ENCODE results near the gene RPL9.
"Not testable (repeated sequence)": the region's sequence is repeated elsewhere in the genome, so short reads cannot be mapped to it uniquely, and the experiment has no call there.

The RPL9 gene

DNA sequence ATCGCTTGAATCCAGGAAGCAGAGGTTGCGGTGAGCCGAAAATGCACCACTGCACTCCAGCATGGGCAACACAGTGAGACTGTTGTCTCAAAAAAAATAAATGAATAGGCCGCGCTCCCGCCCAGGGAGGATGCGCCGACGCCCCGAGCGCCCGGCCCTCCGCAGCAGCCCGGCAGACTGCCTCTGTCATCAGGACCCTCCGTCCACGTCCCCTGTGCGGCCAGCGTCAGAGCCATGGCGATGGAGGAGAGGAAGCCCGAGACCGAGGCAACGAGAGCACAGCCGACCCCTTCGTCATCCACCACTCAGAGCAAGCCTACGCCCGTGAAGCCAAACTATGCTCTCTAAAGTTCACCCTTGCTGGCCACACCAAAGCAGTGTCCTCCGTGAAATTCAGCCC, 21.5 kb upstream of the RPL9 start:
- H3K36me3 Mint-ChIP-seq (ENCODE audit: low read depth): peaks cover 5% of the 10 kb centered on the region

DNA sequence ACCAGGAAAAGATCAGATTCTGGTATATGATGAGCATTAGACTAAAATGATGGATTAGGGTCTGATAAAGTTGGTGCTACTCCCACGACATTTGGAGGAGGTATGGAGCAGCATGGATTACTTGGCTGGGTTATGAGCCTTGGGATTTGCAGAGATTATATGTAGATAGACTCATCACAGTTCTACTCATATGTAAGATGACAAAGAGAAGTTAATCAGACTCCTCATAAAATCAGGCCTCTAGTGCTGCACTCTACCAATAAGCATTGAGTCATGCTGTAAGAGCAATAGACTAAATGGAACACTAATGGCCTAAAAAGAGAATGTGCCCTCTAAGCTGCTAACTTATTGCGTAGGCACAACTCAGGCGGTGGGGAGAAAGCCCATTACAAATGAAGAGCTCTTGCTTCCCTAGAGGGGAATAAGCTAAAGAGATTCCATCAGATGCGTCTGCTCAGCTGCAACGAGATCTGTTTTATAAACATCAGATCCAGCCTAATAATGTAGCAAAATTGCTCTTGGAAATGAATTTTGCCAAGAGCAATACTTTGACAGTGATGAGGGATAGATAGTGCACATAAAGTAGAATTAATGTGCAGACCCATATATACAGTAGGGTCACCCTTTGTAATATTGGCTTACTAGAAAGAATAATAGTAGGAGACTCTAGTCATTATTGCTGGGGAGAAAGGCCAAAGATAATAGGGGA, 17.6 kb upstream of the RPL9 start:
- Mint-ChIP-seq H3K27me3 (no peaks in the 10 kb centered on the region), H3K36me3 (ENCODE audit: low read depth) (peaks cover 19% of the 10 kb centered on the region), H3K9me3 (no peaks in the 10 kb centered on the region), H3K4me1 (ENCODE audit: low read depth) (no peaks in the 10 kb centered on the region), H3K4me3 (no peak overlapping the region), H3K27ac (no peak overlapping the region)

More for the DNA sequence above, 21.5 kb upstream of the RPL9 start:
- Mint-ChIP-seq H3K27me3 (no peaks in the 10 kb centered on the region), H3K9me3 (no peaks in the 10 kb centered on the region), H3K4me1 (ENCODE audit: low read depth) (no peaks in the 10 kb centered on the region), H3K27ac (no peak overlapping the region), H3K4me3 (no peak overlapping the region)

DNA sequence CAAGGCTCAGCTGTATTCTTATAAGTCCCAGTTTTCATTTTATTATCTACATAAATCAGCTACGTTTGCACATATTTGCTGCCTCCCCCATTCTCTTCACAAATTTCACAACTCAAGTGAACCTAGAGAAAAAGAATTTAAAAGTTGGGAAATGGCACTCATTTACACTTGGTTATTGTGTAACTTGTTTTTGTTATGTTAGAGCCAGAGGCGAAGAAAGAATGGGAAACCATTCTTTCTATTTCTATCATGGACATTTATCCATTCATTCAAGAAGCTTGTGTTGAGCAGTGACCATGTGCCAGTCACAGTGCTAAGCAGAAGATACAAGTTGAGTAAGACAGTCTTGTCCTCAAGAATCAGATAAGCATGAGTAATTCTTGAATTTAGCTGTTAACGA, 13.7 kb upstream of the RPL9 start:
- H3K4me3 Mint-ChIP-seq: no peak overlapping the region
- no peaks in the 10 kb centered on the region for H3K27me3 Mint-ChIP-seq
- peaks cover 9% of the 10 kb centered on the region for H3K4me1 Mint-ChIP-seq (ENCODE audit: low read depth)
- H3K9me3 Mint-ChIP-seq: no peaks in the 10 kb centered on the region
- no peak overlapping the region for H3K27ac Mint-ChIP-seq
- peaks cover 46% of the 10 kb centered on the region for H3K36me3 Mint-ChIP-seq (ENCODE audit: low read depth)

DNA sequence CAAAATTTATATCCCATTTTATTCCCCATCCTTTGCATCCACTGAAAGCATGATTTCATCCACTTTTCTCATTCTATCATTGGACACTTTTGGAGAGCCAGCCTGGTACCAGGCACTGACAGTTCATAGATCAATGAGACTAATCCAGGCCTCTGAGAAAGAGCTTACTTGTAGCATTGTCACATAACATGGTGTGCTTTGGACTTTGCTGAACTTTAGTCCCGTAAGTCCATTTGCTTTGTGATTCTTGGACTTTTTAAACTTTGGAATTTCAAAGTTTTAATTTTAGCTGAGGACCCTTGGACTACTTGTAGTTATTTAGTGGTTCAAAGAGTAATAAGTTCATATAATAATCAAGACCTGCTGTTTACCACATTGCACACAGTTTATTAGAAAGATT, 11.7 kb upstream of the RPL9 start:
- H3K9me3 Mint-ChIP-seq: no peaks in the 10 kb centered on the region
- peaks cover 9% of the 10 kb centered on the region for H3K4me1 Mint-ChIP-seq (ENCODE audit: low read depth)
- H3K27me3 Mint-ChIP-seq: no peaks in the 10 kb centered on the region
- H3K4me3 Mint-ChIP-seq: no peak overlapping the region
- H3K36me3 Mint-ChIP-seq (ENCODE audit: low read depth): peaks cover 55% of the 10 kb centered on the region
- H3K27ac Mint-ChIP-seq: no peak overlapping the region

DNA sequence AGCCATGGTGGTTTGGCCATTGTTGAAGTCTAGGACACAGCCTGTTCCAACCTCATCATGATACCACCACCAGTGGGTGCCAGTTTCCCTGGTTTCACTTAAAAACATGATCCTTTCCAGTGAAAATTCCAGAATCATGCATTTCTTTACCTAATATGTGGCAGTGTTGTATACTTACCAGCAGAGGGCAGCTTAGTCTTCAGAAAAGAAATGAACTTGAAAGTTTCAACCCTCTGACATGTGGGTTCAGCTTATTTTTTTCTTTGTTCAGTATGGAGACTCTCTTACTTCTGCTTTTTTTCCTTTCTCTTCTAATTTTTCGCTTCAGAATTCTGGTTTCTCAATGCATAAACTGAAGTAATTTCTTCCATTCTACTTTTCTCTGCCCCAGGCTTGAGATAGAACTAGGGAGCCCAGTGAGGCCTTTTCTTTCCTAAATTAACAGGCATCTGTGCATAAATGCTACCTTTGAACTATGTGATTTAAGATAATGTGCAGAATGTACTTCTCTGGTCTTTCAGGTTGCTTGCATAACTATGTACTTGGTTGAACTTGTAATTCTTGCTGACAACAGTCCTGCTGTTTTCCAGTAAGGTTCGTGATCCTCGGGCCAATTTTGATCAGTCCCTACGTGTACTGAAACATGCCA, 10.8 kb upstream of the RPL9 start:
- H3K4me3 Mint-ChIP-seq: no peak overlapping the region

DNA sequence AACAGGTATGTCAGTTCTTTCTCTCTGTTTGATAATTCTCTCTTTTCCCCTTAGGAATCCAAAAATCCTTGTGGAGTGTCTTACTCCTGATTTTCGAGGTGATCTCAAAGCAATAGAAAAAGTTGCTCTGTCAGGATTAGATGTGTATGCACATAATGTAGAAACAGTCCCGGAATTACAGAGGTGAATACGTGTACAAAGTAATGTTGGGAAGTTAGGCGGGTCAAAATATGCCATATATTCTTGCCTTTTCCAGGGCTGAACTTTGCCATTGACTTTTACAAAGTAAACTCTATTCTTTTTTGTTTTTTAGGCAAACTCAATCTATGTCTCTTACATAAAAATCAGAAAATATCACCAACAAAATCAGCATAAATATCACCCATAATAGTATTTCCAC, 8.7 kb upstream of the RPL9 start:
- Mint-ChIP-seq H3K27ac (no peak overlapping the region), H3K36me3 (ENCODE audit: low read depth) (peaks cover 67% of the 10 kb centered on the region), H3K4me3 (no peak overlapping the region), H3K27me3 (no peaks in the 10 kb centered on the region), H3K9me3 (no peaks in the 10 kb centered on the region), H3K4me1 (ENCODE audit: low read depth) (peaks cover 12% of the 10 kb centered on the region)

More for the DNA sequence above, 10.8 kb upstream of the RPL9 start:
- Mint-ChIP-seq H3K9me3 (no peaks in the 10 kb centered on the region), H3K4me1 (ENCODE audit: low read depth) (peaks cover 9% of the 10 kb centered on the region), H3K27ac (peak overlapping the region; percentile 63), H3K36me3 (ENCODE audit: low read depth) (peaks cover 63% of the 10 kb centered on the region), H3K27me3 (no peaks in the 10 kb centered on the region)

DNA sequence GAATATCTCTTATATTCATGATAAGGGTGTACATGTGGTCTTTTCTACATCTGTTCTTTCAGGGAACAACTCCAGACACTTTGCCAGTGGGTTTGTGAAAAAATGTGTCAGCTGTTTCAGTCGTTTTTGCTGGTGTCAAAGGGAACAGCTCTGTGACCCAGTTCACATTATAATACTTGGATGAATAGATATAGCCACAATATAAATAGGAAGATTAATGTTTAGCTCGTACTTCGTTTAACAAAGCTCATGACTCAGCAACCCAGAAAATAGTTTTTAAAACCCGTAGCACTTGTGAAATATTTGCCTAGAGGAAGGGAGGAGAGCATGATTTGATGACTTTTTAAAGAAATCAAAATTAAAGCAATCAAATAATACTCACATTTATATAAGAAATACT, 8.0 kb upstream of the RPL9 start:
- no peak overlapping the region for H3K27ac Mint-ChIP-seq
- H3K9me3 Mint-ChIP-seq: no peaks in the 10 kb centered on the region
- H3K36me3 Mint-ChIP-seq (ENCODE audit: low read depth): peaks cover 63% of the 10 kb centered on the region
- H3K27me3 Mint-ChIP-seq: no peaks in the 10 kb centered on the region
- H3K4me3 Mint-ChIP-seq: no peak overlapping the region
- peaks cover 12% of the 10 kb centered on the region for H3K4me1 Mint-ChIP-seq (ENCODE audit: low read depth)

DNA sequence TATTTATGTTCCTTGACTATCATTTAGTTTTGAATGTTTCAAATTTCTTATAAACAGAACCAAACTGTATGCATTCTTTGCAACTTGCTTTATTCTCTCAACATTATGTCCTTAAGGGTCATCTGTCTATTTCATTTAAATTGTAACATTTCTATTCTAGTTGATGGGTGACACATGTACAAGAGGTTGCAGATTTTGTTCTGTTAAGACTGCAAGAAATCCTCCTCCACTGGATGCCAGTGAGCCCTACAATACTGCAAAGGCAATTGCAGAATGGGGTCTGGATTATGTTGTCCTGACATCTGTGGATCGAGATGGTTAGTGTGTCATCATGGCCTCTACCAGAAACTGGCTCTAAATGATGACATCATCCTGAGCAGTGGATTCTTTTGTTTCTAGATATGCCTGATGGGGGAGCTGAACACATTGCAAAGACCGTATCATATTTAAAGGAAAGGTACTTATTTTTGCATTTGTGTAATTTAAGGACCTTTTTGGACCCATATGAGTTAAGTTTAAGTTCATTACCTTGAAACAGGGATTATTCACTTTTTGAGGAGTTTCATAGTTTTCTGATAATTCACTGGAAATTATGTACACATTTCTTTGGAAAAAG, 6.3 kb upstream of the RPL9 start:
- Mint-ChIP-seq H3K4me1 (ENCODE audit: low read depth) (peaks cover 25% of the 10 kb centered on the region), H3K9me3 (no peaks in the 10 kb centered on the region), H3K27ac (no peak overlapping the region), H3K36me3 (ENCODE audit: low read depth) (peaks cover 65% of the 10 kb centered on the region), H3K27me3 (no peaks in the 10 kb centered on the region), H3K4me3 (no peak overlapping the region)

DNA sequence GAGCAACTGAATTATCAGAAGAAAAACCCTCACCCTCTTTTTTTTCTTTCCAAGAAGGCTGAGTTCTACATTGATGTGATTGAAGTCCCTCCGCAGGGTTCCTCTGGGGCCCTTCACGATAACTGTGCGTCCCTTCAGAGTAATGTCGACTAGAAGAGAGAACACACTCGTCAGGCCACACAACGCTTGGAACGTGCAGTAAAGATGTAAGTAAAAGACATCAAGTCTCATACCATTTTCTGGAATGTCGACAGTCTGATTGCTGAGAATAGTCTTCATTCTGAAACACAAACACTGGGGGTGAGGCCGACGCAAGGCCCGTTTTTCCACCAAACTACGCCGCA, 589 bp downstream of the RPL9 start:
- peak overlapping the region; percentile 99 for H3K27ac Mint-ChIP-seq
- H3K4me1 Mint-ChIP-seq (ENCODE audit: low read depth): peaks cover 66% of the 10 kb centered on the region
- peaks cover 81% of the 10 kb centered on the region for H3K36me3 Mint-ChIP-seq (ENCODE audit: low read depth)
- peak overlapping the region; percentile 98 for H3K4me3 Mint-ChIP-seq
- not testable (repeated sequence) for H3K9me3 Mint-ChIP-seq, H3K27me3 Mint-ChIP-seq

DNA sequence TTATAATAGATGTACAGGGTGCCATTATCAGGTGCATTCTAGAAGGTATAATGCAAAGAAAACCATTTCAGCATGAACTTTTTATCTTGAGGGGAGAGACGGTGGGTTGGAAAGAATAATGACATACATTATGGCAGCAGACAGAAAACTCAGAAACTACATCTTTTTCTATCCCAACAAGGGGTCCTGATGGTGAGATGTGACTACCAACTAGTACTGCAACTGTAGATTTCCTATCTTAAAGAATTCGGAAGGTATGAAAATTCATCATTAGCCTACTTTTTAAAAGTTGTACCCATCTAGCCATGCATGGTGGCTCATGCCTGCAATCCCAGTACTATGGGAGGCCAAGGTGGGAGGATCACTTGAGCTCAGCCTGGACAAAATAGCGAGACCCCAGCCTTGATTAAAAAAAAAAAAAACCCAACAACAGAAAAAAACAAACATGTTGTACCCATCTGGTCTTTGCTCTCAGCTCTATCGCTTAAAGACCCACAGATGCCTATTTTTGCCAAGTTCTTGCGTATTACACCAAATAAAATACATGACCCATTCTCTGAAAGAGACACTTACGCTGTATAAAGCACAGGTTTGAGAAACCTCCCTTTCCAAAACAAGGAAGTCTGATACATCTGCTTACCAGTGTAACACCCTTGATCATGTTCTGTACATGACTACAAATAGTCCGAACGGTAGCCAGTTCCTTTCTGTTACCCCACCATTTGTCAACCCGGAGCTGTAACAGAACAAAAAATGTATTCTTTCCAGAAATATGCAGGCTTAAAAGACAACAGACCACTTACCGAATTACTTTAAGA, 1.6 kb downstream of the RPL9 start:
- peak overlapping the region; percentile 99 for H3K27ac Mint-ChIP-seq
- no peaks in the 10 kb centered on the region for H3K27me3 Mint-ChIP-seq
- peaks cover 89% of the 10 kb centered on the region for H3K36me3 Mint-ChIP-seq (ENCODE audit: low read depth)
- H3K4me1 Mint-ChIP-seq (ENCODE audit: low read depth): peaks cover 75% of the 10 kb centered on the region
- H3K9me3 Mint-ChIP-seq: no peaks in the 10 kb centered on the region
- peak overlapping the region; percentile 98 for H3K4me3 Mint-ChIP-seq

DNA sequence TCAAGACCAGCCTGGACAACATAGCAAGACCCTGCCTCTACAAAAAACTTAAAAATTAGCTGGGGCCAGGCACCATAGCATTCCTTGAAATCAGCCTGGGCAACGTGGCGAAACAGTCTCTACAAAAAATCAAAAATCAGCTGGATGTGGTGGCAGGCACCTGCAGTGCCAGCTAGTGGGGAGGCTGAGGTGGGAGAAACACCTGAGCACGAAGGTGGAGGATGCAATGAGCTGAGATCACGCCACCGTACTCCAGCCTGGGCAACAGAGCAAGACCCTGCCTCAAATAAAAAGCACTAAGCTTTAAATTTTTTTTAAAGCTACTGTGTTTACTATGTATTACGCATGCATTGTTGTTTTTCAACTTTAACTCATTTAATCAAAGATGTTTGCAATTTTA, 3.2 kb downstream of the RPL9 start:
- Mint-ChIP-seq H3K4me3 (peak overlapping the region; percentile 98), H3K4me1 (ENCODE audit: low read depth) (peaks cover 69% of the 10 kb centered on the region), H3K27ac (peak overlapping the region; percentile 99), H3K9me3 (no peaks in the 10 kb centered on the region), H3K36me3 (ENCODE audit: low read depth) (peaks cover 92% of the 10 kb centered on the region), H3K27me3 (no peaks in the 10 kb centered on the region)

DNA sequence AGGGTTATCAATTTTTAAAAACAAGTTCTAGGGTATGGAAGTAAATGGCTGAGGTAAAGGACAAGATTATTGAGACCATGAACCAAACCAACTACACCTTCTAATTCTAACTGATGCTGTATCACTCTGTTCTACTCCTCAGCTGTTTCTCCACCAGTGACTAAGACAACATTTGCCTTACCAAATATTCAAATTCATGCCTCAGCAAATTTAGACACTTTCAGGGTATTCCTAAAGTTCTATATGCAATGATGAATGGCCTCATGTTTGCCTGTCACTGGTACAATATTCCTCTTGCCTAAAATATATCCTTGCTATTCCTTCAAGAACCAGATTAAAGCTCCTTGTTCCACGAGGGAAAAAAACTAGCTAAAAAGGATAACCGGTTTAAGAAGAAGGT, 5.0 kb downstream of the RPL9 start:
- no peaks in the 10 kb centered on the region for H3K9me3 Mint-ChIP-seq
- H3K36me3 Mint-ChIP-seq (ENCODE audit: low read depth): peaks cover 88% of the 10 kb centered on the region
- no peaks in the 10 kb centered on the region for H3K27me3 Mint-ChIP-seq
- H3K4me3 Mint-ChIP-seq: peak overlapping the region; percentile 98
- H3K27ac Mint-ChIP-seq: peak overlapping the region; percentile 66
- peaks cover 61% of the 10 kb centered on the region for H3K4me1 Mint-ChIP-seq (ENCODE audit: low read depth)

DNA sequence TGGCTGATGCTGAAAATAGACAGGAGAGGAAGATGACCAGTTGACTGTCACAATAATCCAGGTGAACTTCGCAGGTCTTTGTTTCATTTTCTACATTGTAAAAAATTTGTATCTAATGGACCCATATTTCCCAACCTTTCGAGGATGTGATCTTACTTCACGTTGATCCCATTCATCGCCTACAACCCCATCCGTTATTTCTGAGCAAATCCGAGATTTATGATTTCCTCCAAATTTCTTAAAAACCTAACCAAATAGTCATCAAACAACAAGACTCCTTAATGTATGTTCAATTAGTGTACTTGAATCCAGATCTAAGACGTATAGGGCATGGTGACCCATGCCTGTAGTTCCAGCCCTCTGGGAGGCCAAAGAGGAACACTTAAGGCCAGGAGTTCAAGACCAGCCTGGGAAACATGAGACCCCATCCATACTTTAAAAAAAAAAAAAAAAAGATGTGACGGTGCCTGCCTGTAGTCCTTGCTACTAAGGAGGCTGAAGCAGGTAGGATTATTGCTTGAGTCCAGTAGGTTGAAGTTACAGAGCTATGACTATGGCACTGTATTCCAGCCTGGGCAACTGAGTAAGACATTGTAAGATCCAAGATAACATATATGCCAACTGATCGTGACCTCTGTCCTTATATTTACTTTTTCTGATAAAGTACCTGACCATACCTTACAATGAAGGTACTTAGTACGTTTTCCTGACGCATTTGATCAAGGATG, 5.7 kb downstream of the RPL9 start:
- H3K27me3 Mint-ChIP-seq: no peaks in the 10 kb centered on the region

DNA sequence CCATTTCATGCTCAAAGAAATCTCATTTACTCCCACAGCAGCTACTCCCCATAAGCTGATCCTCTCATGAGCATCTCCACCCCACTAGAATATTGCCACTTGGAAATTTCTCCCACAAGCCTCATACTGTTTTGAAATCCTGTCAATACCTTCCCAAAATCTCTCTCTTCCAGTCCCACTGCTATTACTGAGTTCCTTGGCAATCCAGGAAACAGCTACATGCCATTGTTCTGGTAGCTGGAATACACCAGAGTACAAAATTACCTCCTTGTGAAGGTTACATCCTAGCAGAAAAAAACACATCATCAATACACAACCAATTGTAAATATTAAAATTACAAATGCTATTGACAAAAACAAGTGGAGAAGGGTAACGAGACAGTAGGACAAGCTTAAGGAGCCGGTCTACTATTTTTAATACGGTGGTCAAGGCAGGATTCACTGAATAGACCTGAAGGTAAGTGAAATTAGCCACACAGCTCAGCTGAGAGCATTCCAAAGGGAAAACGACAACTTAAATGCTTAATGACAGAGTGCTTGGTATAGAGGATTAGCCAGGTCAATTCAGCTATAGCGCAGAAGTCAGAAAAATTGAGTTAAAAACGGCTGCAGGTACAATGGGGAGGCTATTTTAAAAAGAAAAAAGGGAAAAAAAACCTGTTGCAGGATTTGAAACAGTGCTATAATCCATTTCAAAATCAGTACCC, 6.4 kb downstream of the RPL9 start:
- peaks cover 77% of the 10 kb centered on the region for H3K36me3 Mint-ChIP-seq (ENCODE audit: low read depth)
- H3K27me3 Mint-ChIP-seq: no peaks in the 10 kb centered on the region
- H3K4me1 Mint-ChIP-seq (ENCODE audit: low read depth): peaks cover 62% of the 10 kb centered on the region
- H3K27ac Mint-ChIP-seq: peak overlapping the region; percentile 63
- H3K9me3 Mint-ChIP-seq: no peaks in the 10 kb centered on the region
- no peak overlapping the region for H3K4me3 Mint-ChIP-seq

More for the DNA sequence above, 5.7 kb downstream of the RPL9 start:
- no peak overlapping the region for H3K4me3 Mint-ChIP-seq
- H3K27ac Mint-ChIP-seq: peak overlapping the region; percentile 63
- H3K36me3 Mint-ChIP-seq (ENCODE audit: low read depth): peaks cover 84% of the 10 kb centered on the region
- H3K9me3 Mint-ChIP-seq: no peaks in the 10 kb centered on the region
- H3K4me1 Mint-ChIP-seq (ENCODE audit: low read depth): peaks cover 62% of the 10 kb centered on the region
